ENCODE results near the gene KIRREL3.
"Not testable (repeated sequence)": the region's sequence is repeated elsewhere in the genome, so short reads cannot be mapped to it uniquely, and the experiment has no call there.

Gene KIRREL3

DNA sequence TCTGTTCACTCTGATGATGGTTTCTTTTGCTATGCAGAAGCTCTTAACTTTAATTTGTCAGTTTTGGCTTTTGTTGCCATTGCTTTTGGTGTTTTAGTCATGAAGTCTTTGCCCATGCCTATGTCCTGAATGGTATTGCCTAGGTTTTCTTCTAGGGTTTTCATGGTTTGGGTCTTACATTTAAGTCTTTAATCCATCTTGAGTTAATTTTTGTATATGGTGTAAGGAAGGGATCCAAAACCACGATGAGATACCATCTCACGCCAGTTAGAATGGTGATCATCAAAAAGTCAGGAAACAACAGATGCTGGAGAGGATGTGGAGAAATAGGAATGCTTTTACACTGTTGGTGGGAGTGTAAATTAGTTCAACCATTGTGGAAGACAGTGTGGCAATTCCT is 48.0 kb downstream of the KIRREL3 start:
- not testable (repeated sequence) for DNase-seq (ENCODE audit: low spot score)

DNA sequence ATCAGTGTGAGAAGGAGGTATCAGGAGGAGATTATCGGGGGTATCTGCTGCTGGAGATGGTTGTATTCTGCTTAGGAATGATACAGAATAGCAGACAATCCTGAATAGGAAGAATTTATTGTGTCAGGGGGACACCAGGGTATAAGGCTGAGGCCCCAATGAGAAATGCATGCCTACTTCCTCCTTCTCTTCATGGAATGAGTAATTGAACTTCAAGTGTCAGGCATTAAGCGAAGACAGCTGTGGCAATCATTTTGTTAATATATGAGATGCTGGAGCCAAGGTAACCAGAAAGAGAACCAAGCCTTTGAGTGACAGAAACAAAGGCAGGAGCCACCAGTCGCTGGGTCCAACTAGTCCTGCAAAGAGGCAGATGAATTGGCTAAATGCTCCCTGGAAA is 49.1 kb downstream of the KIRREL3 start:
- DNase-seq (ENCODE audit: low spot score), result no peak

DNA sequence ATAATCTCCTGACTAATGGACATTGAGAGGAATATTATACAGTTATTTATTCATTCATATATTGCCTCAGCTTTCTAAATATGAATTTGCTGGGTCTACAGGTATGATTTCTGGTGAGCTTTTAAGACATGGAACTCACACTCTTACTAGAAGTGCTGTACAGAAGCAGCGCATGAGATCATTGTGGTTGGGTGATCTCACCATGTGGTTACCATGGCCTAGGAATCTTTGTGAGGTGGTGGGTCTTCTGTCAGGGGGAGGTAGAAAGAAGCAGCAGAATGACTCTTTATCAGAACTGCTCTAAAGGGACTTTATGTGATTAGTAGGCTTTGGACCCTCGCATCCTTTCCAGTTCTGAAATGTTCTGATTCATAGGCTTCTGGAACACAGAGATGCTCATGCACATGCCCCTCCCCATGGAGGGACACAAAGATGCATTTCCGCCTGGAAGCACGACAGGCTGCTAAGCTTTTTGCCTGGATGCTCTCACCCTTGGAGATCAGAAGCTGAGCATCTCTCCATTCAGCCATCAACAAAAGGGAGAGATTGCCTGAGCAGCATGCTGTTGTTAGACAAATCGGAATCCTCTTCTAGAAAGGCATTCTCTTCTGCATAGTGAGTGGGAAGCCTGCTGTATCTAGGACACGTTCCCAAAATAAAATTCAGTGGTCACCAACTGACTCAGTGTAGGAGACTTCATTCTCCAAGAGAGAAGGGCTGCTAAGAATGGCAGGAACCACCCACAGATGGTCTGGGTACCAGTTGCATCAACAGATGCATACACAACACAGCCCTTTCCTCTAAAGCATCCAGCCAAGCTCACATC is 51.3 kb downstream of the KIRREL3 start:
- peak; percentile 41 for DNase-seq (ENCODE audit: low spot score)

DNA sequence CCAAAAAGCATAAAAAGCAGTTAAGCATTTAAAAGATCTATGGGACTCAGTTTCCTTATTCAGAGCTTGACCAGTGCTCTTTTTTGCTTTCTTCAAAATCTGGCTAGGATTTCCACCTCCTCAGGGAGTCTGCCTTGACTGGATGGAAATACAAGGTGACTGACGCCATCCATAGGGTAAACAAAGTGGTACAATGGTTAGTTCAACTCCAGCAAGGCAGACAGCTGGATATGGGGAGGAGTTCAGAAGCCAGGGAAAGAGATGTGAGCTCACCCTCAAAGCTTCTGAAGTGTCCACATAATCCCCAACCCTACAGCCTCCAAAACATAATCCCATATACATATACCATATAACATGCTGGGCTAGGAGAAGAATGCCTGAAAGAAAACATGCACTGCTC is 52.0 kb downstream of the KIRREL3 start:
- no peak for DNase-seq (ENCODE audit: low spot score)

DNA sequence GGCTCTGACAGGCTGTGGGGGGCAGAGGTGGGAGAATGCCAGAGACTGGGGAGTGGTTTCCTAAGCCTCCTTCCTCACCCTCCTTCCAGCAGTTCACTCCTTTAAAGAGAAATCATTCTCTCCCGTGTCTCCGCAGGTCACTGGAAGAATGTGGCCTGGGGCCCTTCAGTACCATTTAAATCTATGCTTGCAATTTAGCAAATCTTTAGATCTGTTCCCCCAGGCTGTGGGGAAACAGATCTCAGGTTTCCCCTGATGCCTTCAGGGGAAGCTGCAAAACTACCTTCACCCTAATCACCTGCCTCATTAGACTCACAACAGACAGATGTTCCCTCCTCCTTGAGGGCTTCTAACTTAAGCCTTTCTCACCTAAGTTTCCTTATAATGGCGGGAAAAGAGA is 55.3 kb downstream of the KIRREL3 start:
- no peak for DNase-seq (ENCODE audit: low spot score)

DNA sequence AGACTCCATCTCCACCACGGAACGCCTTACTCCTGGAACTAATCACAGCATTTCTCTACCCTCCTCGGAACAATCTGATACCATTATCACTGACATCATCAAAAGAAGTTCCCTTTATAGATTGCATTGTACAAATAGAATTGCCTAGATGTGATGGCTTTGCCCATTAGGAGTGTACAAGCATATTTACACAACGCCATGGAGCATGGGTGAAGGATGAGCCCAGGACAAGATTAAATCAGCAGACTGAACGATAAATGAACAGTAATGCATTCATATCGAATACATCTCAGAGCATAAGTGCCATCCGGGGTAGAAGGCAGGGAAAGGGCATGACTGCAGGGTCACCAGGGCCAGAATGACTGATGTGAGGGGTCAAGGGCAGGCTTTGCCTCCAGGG is 57.3 kb downstream of the KIRREL3 start:
- DNase-seq (ENCODE audit: low spot score), result no peak

DNA sequence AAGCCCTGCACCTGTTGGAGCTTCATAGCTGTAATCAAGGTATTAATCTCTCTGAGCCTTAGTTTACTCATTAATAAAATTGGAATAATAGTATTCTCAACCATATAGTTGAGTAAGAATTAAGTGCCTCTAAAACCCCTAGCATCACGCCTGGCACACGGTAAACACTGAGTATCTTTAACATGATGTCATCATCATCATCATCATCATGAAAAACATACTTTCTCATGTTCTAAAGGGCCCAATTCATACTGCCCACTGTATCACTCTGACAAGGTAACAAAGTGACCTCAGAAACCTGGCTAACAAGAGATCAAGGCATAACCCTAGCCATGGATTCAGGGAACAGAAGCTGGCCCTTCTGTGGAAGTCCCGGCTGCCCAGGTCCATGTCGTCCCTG is 58.4 kb downstream of the KIRREL3 start:
- DNase-seq (ENCODE audit: low spot score), result no peak

DNA sequence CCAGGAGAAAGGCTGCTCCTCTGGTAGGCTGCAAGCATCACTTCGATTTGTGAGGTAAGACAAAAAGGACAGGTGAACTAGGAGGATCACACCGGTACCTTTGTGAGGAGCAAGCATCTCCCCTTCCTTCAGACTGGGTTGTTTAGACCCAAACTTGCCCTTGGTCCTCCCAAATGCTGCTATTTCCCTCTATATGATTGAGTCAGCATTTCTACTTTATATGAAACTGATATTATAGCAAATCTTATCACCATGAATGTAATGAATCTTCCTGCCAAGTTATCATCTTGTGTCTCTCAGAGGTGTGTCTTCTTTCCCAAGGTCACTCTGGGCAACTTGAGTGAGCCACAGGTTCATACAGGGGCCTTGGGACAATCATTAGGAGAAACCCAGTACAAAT is 61.0 kb downstream of the KIRREL3 start:
- DNase-seq (ENCODE audit: low spot score), result no peak

DNA sequence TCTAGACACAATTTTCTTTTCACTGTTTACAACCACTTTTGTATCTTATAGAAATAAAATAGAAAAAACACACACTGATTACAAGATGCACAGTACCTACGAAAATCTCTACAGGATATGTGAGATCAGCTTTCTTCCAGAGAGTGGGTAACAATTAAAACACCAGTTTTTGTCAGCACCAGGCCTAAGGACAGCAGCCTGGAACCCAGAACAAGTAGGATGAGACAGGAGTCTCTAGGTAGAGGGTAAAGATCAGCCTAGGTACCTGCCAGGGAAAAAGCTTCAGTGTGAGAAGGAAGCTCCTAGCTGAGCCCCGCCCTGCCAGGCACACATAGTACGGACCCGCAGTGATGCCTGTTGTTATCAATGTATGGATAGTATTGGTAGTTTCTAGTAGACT is 61.9 kb downstream of the KIRREL3 start:
- DNase-seq (ENCODE audit: low spot score), result no peak

DNA sequence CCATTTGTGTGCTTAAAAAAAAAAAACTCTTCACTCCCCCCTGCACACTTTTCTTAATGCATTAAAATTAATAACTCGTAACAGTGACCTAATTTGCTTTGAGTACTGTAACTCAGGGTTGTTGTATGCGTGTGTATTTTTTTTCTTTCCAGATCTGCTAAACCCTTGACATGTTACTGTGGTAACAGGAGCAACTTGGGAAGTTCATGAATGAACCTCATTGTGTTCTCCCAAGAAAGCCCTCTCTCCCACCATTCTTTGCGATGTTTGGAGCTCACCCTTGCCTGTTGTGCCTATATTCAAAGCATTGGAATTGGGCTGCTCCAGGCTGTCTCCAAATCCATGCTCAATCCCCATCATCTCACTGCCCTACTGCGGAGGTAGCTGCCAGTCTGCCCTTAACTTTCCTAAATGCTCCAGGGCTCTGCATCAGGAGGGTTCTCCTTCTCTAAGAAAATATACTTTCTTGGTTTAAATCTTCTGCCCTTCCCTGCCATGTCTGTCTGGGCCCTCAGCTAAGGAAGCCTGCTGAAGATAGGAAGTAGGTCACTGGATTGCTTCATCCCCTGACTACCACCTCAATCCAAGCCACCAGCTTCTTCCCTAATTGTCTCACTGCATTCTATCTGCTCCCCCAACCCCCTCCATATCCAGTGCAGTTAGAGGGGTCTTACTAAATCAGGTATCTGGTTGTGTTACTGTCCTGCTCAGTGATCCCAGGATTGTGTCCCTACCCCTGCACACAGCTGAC is 70.3 kb downstream of the KIRREL3 start:
- DNase-seq (ENCODE audit: low spot score), result no peak

DNA sequence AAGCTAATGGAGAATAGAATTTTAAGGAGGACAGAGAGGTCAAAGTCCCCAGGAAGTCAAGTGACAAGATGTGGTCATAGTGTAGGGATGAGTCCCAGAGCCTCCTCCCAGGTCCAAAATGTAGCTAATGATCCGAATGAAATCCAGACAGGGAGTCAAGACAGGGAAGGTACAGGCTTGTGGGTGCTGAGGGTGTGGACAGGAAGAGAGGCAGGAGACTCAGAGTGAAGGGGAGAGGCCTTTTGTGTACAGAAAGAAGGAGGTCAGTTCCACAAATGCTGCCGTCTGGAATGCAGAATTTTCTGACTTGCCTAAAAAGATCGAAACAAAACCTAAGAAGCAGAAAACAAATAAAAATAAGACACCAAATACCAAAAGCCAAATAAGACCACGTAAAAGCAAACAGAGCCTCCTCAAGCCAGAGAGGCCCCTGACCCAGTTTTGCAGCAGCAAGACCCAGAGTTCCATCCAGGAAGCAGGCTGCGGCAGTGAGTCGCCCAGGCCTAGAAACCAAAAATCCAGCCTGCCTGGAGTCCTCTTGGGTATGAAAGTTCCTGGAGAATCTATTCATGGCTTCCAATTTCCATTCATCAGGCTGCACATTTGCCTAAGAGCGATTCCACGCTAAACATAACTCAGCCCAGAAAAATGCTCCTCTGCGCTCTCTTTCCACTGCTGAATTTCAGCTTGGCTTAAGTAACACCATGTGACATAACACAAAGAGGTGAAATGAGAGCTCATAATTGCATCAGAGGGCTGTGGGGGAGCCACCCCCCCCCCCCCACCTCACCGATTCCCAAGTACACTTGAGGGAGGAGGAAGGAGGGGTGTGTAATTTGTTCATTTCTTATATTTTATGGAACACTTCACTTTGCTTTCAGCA is 71.2 kb downstream of the KIRREL3 start:
- DNase-seq (ENCODE audit: low spot score), result peak; percentile 56

DNA sequence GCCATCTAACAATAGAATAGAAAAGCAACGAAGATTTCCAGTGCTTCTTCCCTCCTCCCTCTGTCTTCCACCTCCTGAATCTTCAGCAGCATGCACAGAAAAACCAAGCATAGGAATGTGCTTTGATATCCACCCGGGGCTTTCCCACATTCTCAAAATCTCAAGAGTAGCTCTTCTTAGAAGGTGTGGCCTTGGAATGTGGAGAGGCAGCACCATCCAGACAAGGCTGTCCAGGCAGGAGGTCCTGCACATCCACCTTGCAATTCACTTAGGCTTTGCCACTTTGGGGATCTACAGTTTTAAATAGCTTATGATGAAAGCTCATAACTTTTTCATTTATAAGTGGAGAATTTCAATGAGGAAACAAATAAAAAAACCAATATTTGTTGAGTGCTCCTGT is 72.9 kb downstream of the KIRREL3 start:
- DNase-seq (ENCODE audit: low spot score), result no peak

DNA sequence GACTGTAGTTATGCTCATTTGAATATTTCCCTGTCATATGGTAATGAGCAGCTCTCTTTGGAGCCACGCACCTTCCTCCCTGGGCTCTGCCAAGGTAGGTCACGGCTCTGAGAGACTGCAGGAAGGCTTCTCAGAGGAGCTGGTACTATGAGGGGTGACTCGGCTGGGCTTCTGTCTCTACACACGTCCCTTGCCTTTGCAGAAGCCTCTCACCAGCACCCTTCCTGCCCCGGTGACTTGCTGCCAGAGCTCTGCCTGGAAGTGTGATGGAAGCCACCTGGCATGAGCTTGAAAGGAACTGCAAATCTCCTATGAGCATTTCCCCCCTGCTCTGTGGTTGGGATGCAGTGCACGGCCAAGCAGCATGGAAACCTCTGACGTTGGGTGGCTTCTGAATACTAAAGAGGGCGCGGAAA is 74.2 kb downstream of the KIRREL3 start:
- DNase-seq (ENCODE audit: low spot score), result no peak

DNA sequence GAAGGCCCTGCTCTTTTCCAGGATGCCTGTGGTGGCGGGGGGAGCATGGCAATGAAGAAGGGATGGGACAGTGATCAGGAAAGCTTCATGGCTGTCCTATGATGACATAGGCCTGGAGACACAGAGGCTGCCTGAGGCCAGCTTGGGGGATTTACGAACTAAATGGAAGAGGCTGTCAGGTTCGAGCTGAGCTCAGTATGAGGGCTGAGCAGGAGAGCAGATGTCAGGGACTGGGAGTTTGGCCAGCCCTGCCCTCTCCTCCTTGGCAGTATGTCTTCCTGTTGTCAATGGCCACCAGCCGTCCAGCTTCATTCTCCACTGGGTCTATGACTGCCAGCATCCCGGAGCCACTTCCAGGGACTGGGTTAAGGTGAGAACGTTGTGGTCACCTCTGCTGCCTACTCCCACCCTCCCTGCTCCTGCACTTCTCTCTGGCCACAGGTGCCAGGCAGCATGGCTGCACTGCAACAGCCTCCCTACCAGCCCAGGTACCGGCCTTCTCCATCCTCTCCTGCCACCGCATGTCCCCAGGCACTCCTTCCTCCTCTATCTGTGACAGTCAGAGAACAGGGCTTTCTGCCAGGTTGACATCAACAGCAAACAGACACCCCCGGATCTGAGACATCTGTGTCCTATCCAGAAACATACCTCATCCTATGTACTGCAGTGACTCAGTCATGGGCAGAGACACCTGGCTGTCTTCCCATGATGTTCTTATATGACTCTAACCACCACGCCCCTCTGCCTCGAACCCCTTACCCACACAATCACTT is 75.1 kb downstream of the KIRREL3 start:
- DNase-seq (ENCODE audit: low spot score), result no peak

DNA sequence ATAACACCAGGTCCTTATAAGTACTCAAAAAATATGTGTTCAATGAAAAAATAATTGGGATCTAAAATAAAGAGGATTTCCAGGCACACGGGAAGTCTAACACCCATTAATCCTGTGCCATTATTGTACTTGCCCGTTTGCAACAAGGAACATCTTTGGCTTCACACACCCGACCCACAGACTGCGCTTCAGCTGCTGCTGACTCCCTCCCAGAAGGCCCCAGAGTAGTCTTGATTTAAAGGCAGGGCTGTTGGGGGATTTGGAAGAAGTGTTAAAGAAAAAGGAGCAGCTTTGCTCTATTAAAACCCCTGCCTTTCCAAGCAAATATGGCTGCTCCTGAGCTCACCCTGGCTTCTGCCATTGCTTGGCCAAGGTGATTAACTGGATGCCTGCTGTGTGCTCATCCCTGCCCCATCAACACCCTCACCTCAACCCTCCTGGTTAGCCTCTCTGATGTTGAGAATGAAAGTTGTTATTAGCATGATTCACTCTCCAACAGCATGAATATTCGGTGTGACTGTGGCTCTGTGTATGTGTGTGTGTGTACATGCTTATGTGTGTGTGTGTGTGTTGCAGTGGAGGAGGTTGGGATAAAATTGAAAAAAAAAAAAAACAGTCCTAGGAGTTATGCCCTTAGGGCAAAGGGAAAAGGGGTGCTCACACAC is 76.1 kb downstream of the KIRREL3 start:
- DNase-seq (ENCODE audit: low spot score), result no peak

DNA sequence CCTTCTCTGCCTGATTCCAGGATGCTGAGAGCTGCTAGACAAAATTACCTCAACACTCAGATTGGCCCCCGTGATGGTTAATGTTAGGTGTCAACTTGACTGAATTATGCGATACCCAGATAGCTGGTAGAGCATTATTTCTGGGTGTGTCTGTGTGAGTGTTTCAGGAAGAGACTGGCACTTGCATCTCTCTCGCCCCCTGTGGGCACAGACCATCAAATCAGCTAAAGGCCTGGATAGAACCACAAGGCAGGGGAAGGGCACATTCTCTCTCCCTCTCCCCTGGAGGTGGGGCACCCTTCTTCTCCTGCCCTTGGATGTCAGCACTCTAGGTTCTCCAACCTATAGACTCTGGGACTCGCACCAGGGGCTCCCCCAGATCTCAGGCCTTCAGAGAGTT is 79.7 kb downstream of the KIRREL3 start:
- no peak for DNase-seq (ENCODE audit: low spot score)

DNA sequence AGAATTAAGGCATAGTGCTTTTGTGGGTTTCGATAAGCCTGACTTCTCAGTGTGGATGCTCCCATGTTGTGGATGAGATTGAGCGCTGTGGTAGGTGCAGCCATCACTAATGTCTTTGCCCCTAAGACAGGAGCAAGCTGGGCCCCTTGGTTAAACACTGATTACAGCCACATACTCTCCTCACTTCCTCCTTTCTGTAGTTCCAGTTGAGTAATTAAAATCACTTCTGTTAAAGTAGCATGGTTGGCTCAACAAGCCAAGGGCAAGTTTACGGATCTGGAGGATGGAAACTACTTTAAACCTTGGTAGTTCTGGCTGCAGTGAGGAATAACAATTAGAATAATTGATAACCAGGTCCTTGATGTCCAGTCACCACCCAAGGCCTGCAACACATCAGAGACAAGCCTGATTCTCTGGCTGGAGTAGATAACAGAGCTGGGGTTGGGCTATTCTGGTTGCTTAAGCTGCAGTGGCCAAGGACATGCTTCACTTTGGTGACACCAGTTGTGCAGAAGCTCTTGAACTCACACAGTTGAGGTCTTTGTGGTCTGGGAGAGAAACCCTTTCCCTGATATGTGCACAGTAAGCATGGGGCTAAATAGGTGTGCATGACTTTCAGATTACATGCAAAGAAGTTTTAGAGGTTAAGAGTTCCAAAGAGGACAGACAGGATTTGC is 81.3 kb downstream of the KIRREL3 start:
- no peak for DNase-seq (ENCODE audit: low spot score)

DNA sequence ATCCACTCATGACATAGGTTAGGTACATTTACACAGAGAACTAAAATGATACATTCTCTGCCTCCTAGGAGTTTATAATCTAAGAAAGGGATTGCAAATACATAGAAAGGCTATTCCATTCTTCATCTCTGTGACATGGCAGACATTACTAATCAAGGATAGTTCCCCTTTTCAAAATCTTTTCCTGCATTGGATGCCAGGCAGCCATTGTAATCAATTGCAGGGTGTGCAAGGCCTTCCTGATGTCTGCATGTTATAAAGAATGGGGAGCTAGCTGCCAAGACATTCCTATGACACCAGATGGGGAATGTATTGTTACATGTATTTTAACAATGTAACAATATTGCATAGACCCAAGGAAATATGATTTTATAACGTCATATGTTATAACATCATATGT is 82.0 kb downstream of the KIRREL3 start:
- no peak for DNase-seq (ENCODE audit: low spot score)

DNA sequence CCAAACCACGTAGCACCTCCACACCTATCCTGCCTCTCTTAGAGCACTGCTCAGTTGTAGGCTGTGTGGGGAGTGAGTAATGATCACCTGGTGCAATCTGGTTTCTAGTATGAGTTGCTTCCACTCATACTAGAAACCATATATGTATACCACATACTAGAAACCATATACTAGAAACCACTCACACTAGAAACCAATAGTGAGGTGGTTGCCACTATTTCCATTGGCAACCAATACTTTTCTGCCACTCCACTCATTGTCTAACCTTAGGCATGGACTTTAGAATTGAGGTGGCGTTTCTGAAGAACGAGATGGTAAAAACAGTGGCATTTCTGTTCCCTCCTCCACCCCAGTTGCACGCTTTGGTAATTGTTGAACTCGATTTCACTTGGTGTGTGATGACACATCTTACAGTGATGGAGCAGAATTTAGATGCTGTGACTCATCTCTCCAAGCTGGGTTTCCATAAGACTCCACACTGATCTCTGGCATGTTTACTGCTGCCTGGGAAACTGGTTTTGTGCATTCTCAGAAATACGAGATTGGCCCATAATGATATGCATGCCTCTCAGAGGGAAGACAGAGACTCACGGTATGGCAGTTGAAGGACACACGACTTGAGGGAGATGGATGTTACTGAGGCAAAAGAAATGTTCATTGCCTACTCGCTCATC is 82.9 kb downstream of the KIRREL3 start:
- DNase-seq (ENCODE audit: low spot score), result peak; percentile 87

DNA sequence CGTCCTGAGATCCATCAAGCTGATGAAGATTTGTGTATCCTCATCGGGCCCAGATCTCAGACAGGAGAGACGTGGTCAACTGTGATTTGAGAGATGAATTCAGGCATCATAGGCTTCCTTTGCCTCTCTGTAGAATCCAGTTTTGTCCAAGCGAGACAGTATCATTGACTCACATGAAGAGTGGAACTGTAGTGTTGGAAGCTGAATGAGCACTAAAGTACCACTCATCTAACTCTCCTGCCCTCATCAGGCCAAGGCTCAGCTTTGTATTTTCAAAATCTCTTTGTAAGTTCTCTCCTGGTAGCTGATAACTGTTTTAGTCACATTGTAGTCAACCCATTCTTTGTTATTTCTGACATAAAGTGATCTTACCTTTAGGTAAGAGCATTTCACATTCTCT is 85.1 kb downstream of the KIRREL3 start:
- no peak for DNase-seq (ENCODE audit: low spot score)

Data from GM03348 (cell line).